GM04503 (cell line): ENCODE results near the gene MYO6.

Source experiments
- DNase-seq: peaks from one replicate; pipeline ENCODE4 v3.0.0-alpha.2; 2012; ENCODE audit warnings: low read depth

MYO6 gene

GRCh38 chr6:75947935-75948334, 198.9 kb downstream of the MYO6 start:
- no peak for DNase-seq

- DNase-seq, result no peak
Observed at GRCh38 chr6:75952128-75952527, 203.1 kb downstream of the MYO6 start.

DNA sequence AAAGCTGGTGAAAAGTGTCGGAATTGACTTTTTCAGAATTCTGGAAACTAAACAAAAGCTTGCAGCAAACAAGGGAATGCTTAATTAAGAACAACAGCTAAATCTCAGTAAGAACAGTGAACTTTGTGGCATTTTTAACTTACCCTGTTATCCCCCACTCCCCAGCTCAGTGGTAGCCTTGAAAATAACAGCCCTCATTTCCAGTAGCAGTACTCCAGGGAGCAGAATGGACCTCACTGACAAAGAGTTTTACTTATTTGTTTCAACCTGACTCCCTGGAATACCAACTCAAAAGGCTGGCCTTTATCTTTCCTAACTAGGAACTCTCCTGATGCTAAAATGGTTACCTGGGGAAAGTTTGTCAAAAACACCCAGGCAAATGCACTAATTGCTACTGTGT, 214.5 kb downstream of the MYO6 start:
- no peak for DNase-seq

DNA sequence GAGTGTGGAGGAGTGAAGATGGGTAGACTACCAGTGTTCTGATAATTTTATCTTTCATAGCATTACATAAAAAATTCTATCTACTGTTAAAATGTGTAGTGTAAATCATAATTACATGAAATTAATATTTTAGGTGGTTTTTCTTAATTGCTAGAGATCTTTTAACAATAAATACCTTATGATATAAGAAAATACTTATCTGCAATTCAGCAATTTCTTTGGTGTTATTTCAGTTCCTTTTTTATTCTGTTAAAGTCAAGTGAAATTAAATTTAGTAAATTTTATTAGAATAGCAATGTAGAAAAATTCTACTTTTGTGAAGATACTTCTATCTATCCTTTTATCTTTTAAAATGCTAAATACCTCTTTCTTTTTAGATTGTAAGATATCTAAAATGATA, 219.1 kb downstream of the MYO6 start:
- DNase-seq, result no peak
